ENCODE measurements around the gene XPO5. TPM values are rescaled to one million over a fixed set of nuclear protein-coding genes. Genes with fewer than 3 reads are reported as not detected.
A peak's percentile ranks its signal among the peaks of the same experiment; 100 is the strongest.

XPO5 gene
- total and polyA plus RNA-seq, 2 of the 4 experiments (the other 2 are of a cell fraction): 29.0 to 30.1 TPM

DNA sequence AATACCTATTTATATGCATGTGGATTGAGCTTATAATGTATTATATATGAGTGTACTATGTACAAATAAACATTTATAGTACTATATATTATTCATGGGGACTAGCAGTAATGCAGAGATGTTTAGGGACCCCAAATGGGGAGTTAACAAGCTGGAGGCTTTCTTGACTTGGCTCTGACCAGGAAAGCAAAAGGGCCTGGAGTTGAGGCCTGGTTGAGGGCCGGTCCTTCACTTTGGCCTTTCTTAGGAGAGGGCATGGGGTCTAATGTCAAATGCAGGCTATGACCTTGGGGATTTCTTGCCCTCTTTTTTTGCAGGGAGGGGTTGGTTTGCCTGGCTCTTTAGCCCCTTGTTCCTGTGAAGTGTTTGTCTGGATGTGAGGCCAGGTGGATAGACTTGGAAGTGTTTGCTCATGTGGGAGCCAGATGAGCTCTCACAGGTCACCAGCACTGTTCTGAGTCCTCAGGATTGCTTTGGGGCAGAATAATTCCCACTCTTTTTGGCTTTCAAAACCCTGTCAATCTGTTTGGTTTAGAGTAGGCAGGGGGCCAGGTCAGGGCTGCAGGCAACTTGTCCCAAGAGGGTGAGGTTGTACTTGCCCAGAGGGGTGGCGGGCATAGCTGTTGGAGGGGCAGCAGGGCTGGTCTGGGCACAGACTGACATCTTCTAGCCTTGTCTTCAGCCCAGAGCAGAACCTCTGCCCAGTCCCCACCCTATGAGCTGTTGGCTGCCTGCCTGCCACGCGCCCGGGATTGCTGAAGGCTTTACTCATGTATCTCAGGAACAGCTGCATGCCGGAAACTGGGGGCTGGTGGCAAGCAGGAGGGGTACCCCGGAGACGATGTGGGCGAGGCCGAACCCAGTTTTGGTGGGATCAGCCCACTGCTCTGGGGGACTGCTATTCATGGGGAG, 83.8 kb downstream of the XPO5 start:
- H3K4ac ChIP-seq (ENCODE audit: low read depth, low read length): peak overlapping the region; percentile 85
- H3K4me2 ChIP-seq (ENCODE audit: low read depth, low read length): peak overlapping the region; percentile 83
- H3K27me3 ChIP-seq (ENCODE audit: control insufficient read depth, insufficient read depth, low read length): no peaks in the 10 kb centered on the region
- H3K9me1 ChIP-seq (ENCODE audit: insufficient read depth, low read length): peaks cover 52% of the 10 kb centered on the region
- H2BK120ac ChIP-seq (ENCODE audit: low read depth, low read length): peak overlapping the region; percentile 81
- peak overlapping the region; percentile 44 to 65; a peak in 3 of 4 replicates for H4K8ac ChIP-seq (ENCODE audit: low read depth in 2 of 2, low read length in 2 of 2)
- H4K91ac ChIP-seq (ENCODE audit: insufficient read depth, low read depth, low read length): peak overlapping the region; percentile 88
- H3K56ac ChIP-seq (ENCODE audit: extremely low read depth, insufficient read depth, low read length): no peak overlapping the region
- peak overlapping the region; percentile 8; the same call in 1 of the 2 replicates for H3K9ac ChIP-seq (ENCODE audit: low read depth, low read length)
- H3K14ac ChIP-seq (replicated peaks; ENCODE audit: low read depth, low read length): peak overlapping the region; percentile 83
- no TSS peak for BruUV-seq (replicated peaks)
- H2AK5ac ChIP-seq (ENCODE audit: low read depth, low read length): peak overlapping the region; percentile 92
- peak; percentile 77 for DNase-seq
- peak overlapping the region; percentile 76 for H3K27ac ChIP-seq (ENCODE audit: insufficient read depth, low read length)
- H2BK5ac ChIP-seq (ENCODE audit: low read depth, low read length, poor library complexity, severe bottlenecking): peak overlapping the region; percentile 89
- dilution Hi-C loops (cut with HindIII; ENCODE audit: low sequenced_read_pairs, unreplicated experiment): no loop called here
- H3K4me1 ChIP-seq (ENCODE audit: control insufficient read depth, insufficient read depth, low read length): peaks cover 42% of the 10 kb centered on the region
- peak overlapping the region; percentile 10; the same call in 2 of the 3 replicates for H2BK15ac ChIP-seq (ENCODE audit: low read depth, low read length)
- peak overlapping the region; percentile 46 for H3K18ac ChIP-seq (ENCODE audit: low read depth, low read length)
- peak; percentile 79 for ATAC-seq (ENCODE audit: low read depth)
- POLR2A ChIA-PET (ENCODE audit: unreplicated experiment): interaction anchor here (0.5 to 1.0 kb wide), 2 partner anchors 10 to 14 kb away, joined by 3 to 11 read pairs; no protein-coding TSS in a partner anchor
- WGBS, 2 experiments (ENCODE audit: extremely low coverage in 2 of 2, insufficient read length in 1 of 2): 0% methylated on average over 4 of the region's 10 CpGs; no CpG with 5 or more reads in 1 of the 2 experiments
- no peak overlapping the region for H3K4me3 ChIP-seq (ENCODE audit: insufficient read depth, low read depth, low read length)
- H2AFZ ChIP-seq (replicated peaks; ENCODE audit: low read length, poor library complexity): peak overlapping the region; percentile 76
- peak overlapping the region; percentile 27 for H4K5ac ChIP-seq (ENCODE audit: low read depth, low read length)
- TF ChIP-seq CEBPB (IDR thresholded peaks at IDR 0.05; ENCODE audit: low read depth, low read length): no peak
- no peak for TF ChIP-seq RAD21 (IDR thresholded peaks at IDR 0.05; ENCODE audit: low read length)
- TF ChIP-seq MXI1 (IDR thresholded peaks at IDR 0.05; ENCODE audit: borderline replicate concordance, low read depth, low read length): peak; percentile 87
- 0 out of 2 replicates have a peak, but pooled peaks have one; percentile 27 for TF ChIP-seq FOS (IDR thresholded peaks at IDR 0.05; ENCODE audit: low read depth, low read length)
- TF ChIP-seq, protein P1, sequence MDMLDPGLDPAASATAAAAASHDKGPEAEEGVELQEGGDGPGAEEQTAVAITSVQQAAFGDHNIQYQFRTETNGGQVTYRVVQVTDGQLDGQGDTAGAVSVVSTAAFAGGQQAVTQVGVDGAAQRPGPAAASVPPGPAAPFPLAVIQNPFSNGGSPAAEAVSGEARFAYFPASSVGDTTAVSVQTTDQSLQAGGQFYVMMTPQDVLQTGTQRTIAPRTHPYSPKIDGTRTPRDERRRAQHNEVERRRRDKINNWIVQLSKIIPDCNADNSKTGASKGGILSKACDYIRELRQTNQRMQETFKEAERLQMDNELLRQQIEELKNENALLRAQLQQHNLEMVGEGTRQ (IDR thresholded peaks at IDR 0.05; ENCODE audit: low read depth, low read length): no peak; the same call in 1 of the 2 replicates
- no peak for TF ChIP-seq RFX5 (IDR thresholded peaks at IDR 0.05; ENCODE audit: low read depth, low read length)
- 0 out of 2 replicates have a peak, but pooled peaks have one; percentile 24 for TF ChIP-seq BHLHE40 (IDR thresholded peaks at IDR 0.05; ENCODE audit: low read depth, low read length)
- in situ Hi-C loops (cut with MboI; ENCODE audit: low sequenced_read_pairs): loop anchor here (5.0 to 10.0 kb wide), 2 partner anchors 47 to 235 kb away; no protein-coding TSS in a partner anchor
- peak overlapping the region; percentile 97 for H2AK9ac ChIP-seq (replicated peaks; ENCODE audit: low read depth, low read length, poor library complexity)
- peak overlapping the region; percentile 14; the same call in 1 of the 2 replicates for H3K23ac ChIP-seq (ENCODE audit: low read depth, low read length)
- H3K79me1 ChIP-seq (ENCODE audit: low read depth in 1 of 2, low read length in 2 of 2): peaks cover 27 to 83% of the 10 kb centered on the region in 2 experiments
- peak overlapping the region; percentile 80 for H2BK20ac ChIP-seq (ENCODE audit: low read depth, low read length)
- intact Hi-C loops (cut with micrococcal nuclease): loop anchor here (1.0 kb wide), 1 partner anchor 15 kb away; the partner anchor contains the start of gene TJAP1
- CTCF ChIA-PET: interaction anchor here (1.5 kb wide), 1 partner anchor 15 kb away, joined by 6 read pairs; no protein-coding TSS in a partner anchor
- peaks cover 28% of the 10 kb centered on the region; the same call in 1 of the 2 replicates for H4K20me1 ChIP-seq (ENCODE audit: insufficient read depth, low read length)
- H3K36me3 ChIP-seq (ENCODE audit: control insufficient read depth, insufficient read depth, low read length): no peaks in the 10 kb centered on the region; the same call in 1 of the 2 replicates
- no peaks in the 10 kb centered on the region for H3K9me3 ChIP-seq (ENCODE audit: control insufficient read depth, insufficient read depth, low read length)
